Limb (tissue), 2 donors: ENCODE data around the gene RAB7B.
"Not testable (repeated sequence)": the region's sequence is repeated elsewhere in the genome, so short reads cannot be mapped to it uniquely, and the experiment has no call there.

Experiments used
- DNase-seq, 2 donors: peaks; one replicate each; pipeline ENCODE4 v3.0.0-alpha.2; 2016; ENCODE audit errors: extremely low spot score in 2 of 2

Gene RAB7B, protein sequence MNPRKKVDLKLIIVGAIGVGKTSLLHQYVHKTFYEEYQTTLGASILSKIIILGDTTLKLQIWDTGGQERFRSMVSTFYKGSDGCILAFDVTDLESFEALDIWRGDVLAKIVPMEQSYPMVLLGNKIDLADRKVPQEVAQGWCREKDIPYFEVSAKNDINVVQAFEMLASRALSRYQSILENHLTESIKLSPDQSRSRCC

DNA sequence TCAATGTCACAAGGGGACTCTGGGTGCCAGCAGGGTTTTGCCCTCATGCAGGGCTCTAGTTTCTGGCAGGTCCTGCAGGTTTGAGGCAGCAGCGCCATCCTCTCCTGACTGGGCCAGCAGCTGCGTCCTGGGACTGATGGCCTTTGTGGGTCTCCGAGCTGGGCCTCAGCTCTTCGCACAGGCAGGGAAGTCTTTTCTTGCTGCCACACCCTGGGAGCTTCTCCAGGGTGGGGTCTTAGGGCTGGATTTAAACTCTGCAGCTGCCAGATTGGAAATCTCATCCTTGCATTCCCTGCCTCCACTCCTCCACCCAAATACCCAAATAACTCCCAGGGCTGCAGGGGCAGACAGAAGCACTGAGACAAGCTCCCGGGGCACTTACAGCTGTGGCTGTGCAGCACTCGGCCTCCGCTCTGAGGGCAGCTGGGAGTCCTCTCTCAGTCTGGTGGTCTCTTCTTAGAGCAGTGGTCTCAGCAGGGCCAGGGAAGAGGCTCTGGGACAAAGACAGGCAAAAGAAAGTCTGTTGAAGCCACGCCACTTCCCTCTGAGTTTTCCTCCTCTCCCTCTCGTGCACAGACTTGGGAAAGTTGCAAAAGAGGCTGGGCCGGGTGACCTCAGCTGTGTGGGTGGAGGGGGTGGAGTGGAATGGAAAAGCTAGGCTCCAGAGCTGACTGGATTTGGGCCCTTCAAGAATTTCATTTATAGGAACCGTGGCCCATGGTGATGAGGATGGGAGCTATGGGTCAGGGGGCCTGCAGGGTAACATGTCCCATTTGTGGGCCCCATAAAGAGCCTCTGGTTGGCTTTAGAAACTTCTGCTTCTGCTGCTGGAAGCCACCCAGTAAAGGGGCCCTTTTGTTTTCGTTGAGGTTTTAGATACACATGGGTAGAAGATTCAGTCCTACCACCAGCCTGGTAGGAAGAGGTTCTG is at the start of gene RAB7B:
RAB7B (minus strand) TSS at position 525 of the 931 bp plus-strand sequence. CDS start 9,260 bp downstream, outside the sequence.
- DNase-seq: peak; percentile 57 to 60

DNA sequence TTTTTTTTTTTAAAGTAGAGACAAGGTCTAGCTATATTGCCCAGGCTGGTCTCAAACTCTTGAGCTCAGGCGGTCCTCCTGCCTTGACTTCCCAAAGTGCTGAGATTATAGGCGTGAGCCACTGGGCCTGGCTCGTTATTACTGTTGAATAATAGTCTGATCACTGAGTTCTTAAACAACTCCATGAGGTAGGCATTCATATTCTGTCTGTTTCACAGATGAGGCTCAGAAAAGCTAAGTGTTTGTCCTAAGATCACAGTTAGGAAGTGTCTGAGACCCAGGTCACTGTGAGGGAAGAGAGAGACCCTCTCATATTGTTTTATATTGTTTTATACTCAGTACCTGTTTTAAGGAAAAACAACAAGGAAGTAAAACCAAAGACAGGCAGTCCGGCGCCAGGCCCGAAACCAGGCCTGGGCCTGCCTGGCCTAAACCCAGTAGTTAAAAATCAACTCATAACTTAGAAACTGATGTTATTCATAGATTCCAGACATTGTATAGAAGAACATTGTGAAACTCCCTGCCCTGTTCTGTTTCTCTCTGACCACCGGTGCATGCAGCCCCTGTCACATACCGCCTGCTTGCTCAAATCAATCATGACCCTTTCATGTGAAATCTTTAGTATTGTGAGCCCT is 49.2 kb upstream of the RAB7B start:
- DNase-seq: not testable (repeated sequence)

DNA sequence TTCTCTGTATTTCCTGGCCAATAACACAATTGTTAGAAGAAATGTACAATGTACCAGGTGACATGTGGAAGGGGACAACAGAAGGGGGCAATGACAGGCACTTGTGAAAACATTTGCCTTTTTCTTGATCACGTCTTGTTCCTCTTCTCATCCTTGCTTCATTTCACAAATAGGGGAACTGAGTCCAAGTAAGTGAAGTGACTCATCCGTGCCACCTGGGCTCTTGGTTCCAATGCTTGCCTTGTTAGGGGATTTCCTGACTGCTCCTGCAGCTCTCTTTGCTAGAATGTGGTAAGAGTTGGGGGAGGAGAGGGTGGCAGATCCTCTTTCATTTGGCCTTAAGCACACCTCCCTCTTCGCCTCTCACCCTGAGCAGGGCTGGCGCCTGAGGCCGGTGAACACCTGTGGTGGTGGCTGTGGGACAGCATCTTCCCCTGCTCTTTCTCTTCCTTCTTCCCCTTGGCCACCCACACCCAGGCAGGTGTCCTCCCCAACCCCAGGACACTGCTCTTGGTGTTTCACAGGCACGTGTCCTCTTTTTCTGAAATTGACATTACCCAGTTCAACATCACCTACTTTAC is 47.5 kb upstream of the RAB7B start:
- no peak for DNase-seq

DNA sequence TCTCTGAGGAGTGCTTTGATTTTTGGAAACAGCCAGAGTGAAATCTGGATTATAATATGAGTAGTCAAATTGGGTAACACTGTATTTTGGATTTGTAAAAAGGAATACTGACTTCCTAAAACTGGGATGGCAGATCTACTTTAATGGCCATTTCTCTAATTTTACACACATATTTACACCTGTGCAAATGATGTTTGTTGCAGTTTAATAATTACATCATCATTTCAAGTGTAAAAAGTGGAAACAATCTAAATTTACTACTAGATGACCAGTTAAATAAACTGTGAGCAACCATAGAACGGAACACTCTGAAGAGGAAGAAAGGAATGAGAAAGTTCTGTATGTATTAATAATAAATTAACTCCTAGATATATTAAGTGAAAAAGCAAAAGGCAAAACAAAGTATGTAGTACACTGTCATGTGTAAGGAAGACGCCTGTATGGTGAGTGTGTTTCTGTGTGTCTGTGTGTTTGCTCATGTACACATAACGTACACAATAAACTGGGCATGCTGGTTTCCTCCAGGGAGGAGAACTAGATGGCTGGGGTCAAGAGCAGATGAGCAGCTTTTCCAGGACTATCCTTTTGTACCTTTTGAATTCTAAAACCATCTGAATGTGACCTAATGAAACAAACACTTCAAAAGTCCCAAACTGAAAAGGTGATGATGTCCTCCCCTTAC is 46.9 kb upstream of the RAB7B start:
- DNase-seq: no peak

DNA sequence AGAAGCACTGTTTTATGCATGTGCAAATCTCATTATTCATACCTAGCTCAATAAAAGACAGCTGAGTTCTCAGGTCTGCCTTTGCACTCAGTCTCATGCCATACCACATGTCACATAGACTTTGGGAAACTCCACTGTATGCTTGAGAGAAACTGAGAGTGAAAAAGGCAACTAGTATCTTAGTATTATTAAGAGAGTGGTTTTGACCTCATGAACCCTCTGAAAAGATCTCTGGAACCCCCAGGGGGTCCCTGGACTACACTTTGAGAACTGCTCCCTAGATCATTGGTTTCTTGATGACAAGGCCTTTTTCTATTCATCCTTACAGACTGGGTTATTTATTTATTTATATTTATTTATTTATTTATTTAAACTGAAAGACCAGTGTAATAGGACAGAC is 46.1 kb upstream of the RAB7B start:
- DNase-seq: no peak

DNA sequence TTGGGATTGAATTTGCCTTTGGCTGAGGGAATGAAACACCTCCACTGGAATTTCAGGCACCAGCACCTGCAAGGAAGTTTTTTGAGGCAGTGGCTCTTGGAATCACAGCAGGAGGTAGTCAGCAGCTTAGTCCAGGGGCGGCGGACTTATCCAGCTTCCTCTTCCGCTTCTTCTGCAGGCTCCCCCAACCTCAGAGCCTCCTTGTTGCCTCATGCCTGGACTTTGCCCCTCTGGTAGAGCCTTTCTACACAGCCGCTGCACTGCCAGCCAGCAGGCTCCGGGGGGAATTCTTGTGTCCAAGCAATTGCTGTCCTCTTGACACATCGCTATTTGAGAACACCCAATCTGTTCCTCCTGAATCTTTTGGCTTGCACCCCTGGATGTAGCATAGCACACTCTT is 45.4 kb upstream of the RAB7B start:
- no peak for DNase-seq

DNA sequence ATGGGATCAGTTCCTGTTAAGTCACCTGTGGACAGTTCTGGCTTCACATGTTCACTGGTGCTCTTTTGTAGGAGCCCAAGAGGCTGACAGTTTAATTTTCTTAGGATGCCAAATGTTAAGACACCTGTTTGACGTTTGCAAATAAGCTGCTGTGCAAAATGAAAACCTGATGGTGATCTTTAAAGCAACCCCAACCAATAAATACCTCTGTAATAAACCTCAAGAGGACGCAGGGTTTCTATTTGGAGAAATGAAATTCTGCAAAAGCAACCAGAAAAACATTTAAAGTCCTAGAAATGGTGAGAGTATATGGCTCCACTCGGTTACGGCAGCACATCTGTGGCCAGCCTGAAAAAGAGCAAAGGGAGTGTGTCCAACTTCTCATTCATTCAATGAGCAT is 44.1 kb upstream of the RAB7B start:
- DNase-seq: no peak

DNA sequence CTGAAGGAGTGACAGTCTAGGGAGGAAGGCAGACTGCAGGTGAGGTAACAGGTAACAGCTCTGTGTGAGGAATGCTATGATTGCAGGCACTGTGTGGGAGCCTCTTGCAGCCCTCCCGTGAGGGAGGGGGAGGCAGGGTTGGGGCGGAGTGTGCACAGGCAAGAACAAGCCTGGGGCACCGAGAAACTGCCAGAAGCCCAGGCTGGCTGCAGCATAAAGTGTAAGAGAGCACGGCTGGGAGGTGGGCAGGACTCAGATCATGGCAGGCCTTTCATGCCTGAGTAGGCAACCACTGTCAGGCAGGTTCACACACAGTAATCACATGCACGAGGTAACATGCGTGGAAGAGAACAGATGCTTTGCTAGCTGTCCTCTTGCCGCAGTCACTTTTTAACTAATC is 38.4 kb upstream of the RAB7B start:
- no peak for DNase-seq

DNA sequence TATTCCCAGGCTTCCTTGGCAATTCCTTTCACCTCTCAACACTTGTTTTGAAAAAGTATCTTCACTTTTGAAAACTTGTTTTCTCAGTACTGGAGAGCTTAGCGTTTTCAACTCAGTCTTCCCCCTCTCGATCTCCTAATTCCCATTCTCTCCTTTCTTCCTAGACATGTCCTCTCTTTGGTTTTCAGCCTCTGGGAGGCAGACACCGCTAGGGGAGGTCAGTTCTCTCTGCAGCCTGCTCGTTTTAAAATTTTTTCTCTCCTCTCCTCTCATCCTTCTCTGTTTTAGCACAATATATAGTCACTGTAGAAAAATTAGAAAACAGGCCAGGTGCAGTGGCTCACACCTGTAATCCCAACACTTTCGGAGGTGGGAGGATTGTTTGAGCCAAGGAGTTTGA is 37.1 kb upstream of the RAB7B start:
- no peak for DNase-seq

DNA sequence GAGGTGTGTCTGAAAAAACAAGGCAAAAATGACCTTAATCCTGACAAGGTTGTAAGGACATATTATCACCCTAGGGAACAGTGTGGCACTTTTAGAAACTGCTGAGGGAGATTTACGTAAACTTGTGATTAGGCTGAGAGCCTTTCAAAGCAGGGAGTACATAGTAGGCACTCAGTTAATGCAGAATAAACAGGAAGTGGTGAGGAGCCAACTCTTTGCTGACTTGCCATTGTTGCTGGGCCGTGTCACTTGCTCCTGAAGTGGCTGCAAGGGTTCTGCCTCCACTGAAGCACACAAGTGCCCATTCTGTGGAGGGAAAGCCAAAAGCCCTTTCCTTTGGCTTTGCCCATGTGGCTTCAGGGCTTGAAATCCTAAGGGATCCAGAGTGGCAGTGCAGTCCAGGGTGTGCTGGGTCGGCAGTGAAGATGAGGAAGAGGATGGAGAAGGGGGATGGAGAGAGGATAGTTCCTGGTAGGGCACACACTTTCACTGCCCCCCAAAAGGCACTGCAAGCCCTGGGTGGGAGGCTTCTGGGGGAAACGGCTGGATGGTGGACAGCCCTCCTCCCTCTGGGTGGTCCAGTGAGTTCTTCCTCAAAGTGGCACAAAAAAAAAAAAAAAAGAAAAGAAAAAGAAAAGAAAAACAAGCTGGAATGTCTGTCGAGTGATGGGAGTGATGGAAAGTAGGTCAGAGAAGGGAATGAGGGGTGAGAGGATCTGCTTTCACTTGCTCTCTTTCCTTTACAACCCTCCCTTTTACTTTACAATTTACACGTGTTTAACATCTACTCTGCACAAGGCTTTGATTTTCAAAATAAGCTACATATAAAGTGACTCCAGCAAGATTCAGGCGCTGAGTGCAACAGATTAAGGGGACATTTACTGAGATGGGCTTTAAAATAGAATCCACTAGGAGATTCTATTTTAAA is 36.1 kb upstream of the RAB7B start:
- DNase-seq: no peak

DNA sequence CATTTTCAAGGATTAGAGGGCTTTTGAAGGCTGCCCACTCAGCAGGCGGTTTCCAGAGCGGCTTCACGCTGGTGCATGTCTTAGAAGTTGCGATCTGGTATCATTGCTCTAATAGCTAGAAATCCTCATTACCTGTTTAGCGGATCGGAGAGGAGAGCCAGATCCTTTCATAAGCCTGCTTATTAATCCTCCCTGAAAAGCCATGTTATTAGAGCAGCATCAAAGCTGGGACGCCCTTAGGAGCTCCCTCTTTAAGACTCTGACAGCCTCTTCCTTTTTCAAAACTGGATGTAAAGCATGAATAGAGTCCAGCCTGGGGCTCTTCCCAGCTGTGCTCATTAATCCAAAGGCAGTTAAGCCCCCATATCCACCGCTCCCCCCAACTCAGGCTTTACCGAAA is 34.4 kb upstream of the RAB7B start:
- no peak for DNase-seq

DNA sequence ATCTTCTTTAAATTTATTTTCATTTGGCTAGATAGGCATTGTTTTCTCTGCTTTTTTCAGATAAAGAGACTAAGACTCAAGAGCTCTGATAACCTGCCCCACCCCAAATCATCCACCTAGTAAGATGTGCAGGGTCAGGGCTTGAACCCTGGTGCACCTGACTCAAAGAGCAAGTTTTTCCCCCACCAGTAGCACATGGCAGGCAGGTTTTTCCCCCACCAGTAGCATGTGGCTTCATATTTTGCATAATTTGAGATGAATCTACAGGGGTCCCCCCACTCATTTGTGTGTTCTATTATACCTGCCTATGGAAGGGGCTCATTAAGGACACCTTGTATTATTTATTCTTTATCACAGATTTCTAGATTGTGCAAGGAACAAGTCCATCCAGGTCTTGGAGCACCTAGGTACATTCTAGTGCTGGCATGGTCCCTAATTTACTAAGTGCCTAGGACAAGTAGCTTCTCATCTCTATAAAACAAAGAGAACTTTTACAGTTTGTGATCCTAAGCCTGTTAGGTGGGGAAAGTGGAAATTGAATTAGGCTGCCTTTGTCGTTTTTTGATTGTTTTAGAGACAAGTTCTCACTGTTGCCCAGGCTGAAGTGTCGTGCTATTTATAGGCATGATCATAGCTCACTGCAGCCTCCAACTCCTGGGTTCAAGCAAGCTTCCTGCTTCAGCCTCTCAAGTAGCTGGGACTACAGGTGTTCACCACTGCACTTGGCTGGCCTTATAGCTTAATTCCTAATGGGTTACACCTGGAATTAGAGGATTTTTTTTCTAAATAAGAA is 33.7 kb upstream of the RAB7B start:
- DNase-seq: no peak

DNA sequence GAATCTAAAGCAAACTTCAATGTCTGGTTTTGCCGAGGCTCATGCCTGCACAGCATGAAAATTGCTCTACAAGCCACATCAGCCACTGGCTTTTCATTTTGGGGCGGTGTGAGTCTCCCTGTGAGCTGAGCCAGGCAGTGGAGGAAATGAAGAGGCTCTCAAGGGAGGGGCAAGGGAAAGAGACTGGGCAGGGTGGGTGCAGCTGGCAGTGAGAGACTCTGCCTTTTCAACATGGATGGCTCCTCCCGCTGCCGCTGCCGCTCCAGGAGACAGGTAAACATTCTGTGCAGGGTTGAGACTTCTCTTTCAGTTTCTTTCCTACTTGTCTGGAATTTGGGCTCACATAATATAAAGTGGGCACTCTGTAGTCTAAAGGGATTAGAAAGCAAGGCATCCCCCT is 31.8 kb upstream of the RAB7B start:
- DNase-seq: no peak

DNA sequence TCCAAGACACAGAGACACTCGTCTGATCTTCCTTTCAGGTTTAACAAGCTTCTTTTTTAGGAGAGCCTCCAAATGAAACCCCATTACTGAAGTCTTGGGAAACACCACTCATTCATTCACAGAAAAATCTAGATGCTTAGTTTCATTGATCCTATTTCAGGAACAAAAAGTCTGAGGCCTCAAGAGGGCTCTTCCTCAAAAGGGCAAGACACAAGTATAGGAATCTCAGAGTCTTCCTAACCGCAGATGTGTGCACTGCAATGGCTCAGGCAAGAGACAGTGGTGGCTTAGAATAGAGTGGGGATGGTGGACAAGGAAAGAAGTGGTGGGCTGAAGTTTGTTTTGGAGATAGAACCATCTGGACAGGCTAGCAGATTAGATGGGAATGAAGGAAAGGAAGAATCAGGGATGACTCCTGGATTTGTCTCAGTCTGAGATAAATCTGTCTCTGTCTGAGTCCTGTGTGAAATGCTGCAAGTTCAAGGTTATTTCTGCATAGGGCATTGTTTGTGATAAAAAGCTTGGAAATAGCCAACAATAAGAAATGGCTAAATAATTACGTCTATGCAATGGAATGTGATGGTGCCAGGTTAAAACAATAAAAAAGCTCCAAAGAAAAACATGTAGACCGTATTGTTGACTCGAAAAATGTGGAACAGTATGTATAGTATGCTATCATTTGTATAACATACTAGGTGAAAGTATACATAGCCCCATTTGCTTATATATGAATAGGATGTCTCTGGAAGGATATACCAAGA is 29.4 kb upstream of the RAB7B start:
- no peak for DNase-seq

DNA sequence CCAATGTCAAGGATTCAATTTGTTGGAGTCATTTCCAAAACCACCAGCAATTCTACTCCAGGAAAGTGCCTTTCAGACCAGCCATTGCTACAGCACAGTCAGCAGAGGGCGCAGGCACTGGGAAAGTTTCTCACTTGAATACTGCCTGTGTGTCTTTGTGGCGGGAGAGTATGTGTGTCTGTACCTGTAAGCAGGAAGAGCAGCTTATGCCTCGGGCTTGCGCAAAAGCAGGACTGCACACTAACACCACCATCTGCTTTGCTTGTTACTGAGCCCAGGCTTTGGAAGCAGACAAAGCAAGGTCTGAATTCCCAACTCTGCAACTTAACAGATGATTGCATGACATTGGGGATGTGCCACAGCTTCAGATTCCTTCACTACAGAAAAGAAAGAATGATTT is 27.5 kb upstream of the RAB7B start:
- DNase-seq: peak; percentile 73 to 79

DNA sequence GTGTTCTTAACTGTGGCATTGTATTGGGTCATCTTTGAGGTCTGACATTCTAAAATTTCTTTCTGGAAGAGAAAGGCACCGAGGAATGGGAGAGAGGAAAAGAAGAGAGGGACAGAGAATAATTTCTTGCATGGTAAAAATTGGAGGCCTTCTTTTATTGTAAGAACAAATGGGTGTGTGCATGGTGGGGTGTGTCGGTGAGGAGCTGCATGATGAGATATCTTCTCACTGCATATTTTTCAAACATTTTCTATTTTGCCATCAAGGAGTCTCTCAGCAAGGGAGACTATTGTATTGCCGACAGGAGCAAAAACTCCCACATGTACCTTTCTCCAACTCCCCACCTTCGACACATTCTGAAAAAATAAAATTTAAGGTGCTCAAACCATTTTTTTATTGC is 27.0 kb upstream of the RAB7B start:
- no peak for DNase-seq

DNA sequence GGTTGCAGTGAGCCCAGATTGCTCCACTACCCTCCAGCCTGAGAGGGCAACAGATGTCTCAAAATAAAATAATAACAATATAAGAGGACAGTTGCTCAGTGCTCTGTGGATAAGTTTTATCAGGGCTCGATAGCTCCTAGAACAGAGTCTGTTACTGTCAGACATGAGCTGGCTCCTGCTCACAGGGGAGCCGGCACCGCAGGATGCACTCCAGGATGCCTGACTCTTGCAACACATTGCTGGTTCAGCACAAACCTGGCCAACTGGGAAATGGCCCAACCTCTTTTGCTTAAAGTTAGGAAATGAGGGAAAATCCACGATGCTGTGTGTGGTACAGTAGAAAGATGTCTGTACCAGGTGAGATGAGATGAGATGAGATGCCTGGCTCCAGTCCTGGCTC is 26.3 kb upstream of the RAB7B start:
- no peak for DNase-seq

DNA sequence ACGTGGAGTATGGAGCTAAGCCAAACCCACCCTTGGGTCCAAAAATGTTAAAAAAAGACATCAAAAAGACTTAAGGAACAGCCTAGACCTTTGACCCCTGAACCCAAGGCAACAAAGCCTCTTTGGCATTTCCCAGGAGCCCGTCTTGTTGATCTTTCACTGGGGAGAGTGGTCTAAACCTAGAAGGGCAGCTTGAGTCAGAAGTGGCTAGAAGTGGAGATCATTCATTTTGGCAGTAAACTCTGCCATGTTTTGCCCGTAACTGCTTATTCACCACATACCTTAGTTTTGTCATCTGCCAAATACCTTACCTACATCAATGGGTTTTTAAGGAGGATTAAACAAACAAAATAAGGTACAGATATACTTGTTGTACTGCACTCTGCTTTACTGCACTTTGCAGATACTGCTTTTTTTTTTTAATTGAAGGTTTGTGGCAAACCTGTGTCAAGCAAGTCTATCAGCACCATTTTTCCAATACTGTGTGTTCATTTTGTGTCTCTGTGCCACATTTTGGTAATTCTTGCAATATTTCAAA is 22.2 kb upstream of the RAB7B start:
- no peak for DNase-seq

DNA sequence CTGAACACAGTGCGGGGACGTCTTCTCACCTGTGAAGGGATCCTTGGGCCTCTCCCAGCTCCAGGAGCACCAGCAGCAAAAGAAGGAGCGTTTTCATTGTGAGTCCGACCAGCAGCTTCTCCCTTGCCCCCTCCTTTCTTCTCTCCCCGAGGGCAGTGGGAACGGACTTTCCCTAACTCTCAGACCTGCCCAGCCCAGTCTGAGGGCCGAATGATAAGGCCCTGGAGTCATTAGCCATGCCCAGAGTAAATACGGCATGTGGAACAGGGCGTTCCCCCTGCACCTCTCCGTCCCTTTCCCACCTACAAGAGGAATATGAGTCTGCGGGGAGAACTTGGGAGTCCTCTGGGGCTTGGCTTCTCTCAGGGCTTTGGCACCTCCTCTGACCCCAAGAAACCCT is 20.5 kb upstream of the RAB7B start, which contains the start of gene CTSE:
CTSE (minus strand) TSS at position 201 of the 400 bp plus-strand sequence; CDS start at position 97, 104 bp downstream.
- DNase-seq: no peak
